CD4-positive, alpha-beta T cell treated with Interleukin-12 subunit alpha and Interleukin-12 subunit beta, for 1 hour (primary cell): ENCODE results near the gene SERINC3.
A peak's percentile ranks its signal among the peaks of the same experiment; 100 is the strongest.

Source experiments
- DNase-seq: peaks from one replicate; pipeline ENCODE4 v3.0.0-alpha.2; 2020

Gene SERINC3

GRCh38 chr20:44532259-44532980 lies 10.6 kb upstream of the SERINC3 start:
- DNase-seq: no peak

GRCh38 chr20:44528309-44528708 lies 6.4 kb upstream of the SERINC3 start:
- DNase-seq: no peak

GRCh38 chr20:44527716-44528199 lies 5.9 kb upstream of the SERINC3 start:
- DNase-seq: no peak

GRCh38 chr20:44526129-44526528 lies 4.3 kb upstream of the SERINC3 start:
- no peak for DNase-seq

GRCh38 chr20:44523746-44524145 lies 1.9 kb upstream of the SERINC3 start:
- DNase-seq: no peak

GRCh38 chr20:44522841-44523240 lies 971 bp upstream of the SERINC3 start:
- DNase-seq: no peak

GRCh38 chr20:44520881-44521280 lies 989 bp downstream of the SERINC3 start:
- peak; percentile 31 for DNase-seq

- DNase-seq: no peak
These were observed 3.6 kb downstream of the SERINC3 start for GRCh38 chr20:44518248-44518647.

- no peak for DNase-seq
These were observed 4.4 kb downstream of the SERINC3 start for GRCh38 chr20:44517454-44517853.

- DNase-seq: no peak
These were observed 5.4 kb downstream of the SERINC3 start for GRCh38 chr20:44516491-44516890.

- no peak for DNase-seq
These were observed 8.0 kb downstream of the SERINC3 start for GRCh38 chr20:44513871-44514270.

GRCh38 chr20:44509762-44510161 lies 12.1 kb downstream of the SERINC3 start:
- no peak for DNase-seq

GRCh38 chr20:44504402-44505307 lies 17.2 kb downstream of the SERINC3 start:
- DNase-seq: no peak

GRCh38 chr20:44502968-44503367 lies 18.9 kb downstream of the SERINC3 start:
- DNase-seq: no peak

GRCh38 chr20:44501448-44501847 lies 20.4 kb downstream of the SERINC3 start:
- DNase-seq: no peak

GRCh38 chr20:44500221-44500620 lies 21.6 kb downstream of the SERINC3 start:
- no peak for DNase-seq

- DNase-seq: no peak
These were observed 24.1 kb downstream of the SERINC3 start for GRCh38 chr20:44497761-44498160.

GRCh38 chr20:44496976-44497375 lies 24.9 kb downstream of the SERINC3 start:
- no peak for DNase-seq

GRCh38 chr20:44495802-44496481 lies 25.9 kb downstream of the SERINC3 start:
- no peak for DNase-seq

- no peak for DNase-seq
These were observed 26.6 kb downstream of the SERINC3 start for GRCh38 chr20:44495257-44495656.

- DNase-seq: no peak
These were observed 27.2 kb downstream of the SERINC3 start for GRCh38 chr20:44494681-44495080.

GRCh38 chr20:44494266-44494665 lies 27.6 kb downstream of the SERINC3 start:
- no peak for DNase-seq

- peak; percentile 19 for DNase-seq
These were observed 30.1 kb downstream of the SERINC3 start for GRCh38 chr20:44491635-44492395.
